GM10266 (cell line): Measurements from ENCODE around the gene C20orf204.

Experiments
- DNase-seq: peaks from one replicate; pipeline ENCODE4 v3.0.0; 2012; ENCODE audit errors: extremely low spot score
- TF ChIP-seq, protein P1 (sequence below): IDR thresholded peaks from 2 replicates; pipeline ENCODE4 v1.5.1; 2012; ENCODE audit warnings: mild to moderate bottlenecking, low read depth; ENCODE audit not compliant: control insufficient read depth, insufficient read depth; ENCODE audit errors: missing control alignments

C20orf204 gene

DNA sequence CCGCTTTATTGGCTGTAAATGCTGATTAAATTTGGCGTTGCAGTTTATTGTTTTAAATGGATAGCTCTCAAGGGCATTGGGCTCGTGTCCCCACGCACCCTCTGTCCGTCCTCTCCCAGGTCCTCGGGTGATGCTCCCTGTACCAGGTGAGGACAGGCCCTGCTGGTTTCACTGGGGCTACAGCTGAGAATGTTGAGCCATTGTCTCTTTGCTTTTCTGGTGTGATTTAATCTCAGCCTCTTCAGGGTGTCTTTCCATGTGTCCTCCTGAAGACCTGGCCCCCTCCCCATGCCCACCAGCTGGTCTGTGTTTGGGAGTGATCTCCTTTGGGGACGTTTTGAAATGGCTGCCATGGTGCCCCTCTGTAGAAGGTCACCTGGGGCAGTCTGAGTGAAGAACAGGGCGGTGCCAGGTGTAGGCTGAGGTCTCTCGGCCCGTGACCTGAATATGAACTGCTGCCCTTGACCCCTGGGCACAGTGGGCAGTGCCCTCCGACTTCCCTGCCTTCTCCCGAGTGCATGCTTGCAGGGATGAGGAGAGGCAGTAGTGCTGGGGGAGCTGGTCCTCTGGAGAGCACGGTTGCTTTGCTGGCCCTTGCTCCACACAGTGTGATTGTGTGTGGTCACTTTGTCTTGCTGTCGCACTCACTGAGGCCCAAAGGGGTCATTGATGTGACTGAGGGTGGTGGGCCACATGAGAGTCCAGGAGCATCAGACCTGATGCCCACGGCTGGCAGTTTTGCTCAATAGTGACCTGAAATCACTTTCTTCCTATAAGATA lies 12.4 kb upstream of the C20orf204 start:
- no peak for DNase-seq
- TF ChIP-seq, protein P1, sequence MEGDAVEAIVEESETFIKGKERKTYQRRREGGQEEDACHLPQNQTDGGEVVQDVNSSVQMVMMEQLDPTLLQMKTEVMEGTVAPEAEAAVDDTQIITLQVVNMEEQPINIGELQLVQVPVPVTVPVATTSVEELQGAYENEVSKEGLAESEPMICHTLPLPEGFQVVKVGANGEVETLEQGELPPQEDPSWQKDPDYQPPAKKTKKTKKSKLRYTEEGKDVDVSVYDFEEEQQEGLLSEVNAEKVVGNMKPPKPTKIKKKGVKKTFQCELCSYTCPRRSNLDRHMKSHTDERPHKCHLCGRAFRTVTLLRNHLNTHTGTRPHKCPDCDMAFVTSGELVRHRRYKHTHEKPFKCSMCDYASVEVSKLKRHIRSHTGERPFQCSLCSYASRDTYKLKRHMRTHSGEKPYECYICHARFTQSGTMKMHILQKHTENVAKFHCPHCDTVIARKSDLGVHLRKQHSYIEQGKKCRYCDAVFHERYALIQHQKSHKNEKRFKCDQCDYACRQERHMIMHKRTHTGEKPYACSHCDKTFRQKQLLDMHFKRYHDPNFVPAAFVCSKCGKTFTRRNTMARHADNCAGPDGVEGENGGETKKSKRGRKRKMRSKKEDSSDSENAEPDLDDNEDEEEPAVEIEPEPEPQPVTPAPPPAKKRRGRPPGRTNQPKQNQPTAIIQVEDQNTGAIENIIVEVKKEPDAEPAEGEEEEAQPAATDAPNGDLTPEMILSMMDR, result no peak

DNA sequence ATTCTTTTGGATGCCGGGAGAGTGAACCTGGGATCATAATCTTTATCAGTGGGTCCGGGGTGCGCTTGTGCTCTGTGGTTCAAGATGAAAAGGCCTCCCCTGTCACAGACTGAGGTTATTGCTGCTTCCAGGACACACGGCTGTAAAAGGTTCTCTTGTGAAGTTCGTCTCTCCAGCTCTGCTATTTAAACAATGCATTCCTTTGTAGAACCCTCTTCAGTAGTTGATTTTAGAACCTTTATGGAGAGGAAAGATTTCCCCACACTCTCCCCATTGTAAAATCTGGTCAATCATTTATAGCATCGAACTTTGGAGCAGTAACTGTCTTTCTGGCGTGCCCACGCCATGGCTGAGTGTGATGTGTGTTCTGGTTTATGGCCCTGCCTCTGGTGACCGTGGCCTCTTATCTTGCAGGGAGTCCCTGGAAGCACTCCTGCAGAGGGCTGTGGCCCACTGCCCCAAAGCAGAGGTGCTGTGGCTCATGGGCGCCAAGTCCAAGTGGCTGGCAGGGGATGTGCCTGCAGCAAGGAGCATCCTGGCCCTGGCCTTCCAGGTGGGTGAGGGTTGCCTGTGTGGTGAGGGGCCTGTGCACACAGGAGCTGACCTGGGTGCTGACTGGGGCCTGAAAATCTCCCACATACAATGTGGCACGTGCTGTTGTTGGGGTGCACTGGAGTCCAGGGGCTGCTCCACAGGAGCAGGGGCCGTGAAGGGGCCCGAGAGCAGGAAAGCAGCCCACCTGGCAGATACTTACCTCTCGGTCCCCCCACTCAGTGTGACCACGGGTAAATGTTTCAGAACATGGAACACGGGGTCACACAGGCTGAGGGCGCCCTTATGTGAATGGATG lies 11.6 kb upstream of the C20orf204 start:
- no peak for DNase-seq
- TF ChIP-seq, protein P1, result no peak

DNA sequence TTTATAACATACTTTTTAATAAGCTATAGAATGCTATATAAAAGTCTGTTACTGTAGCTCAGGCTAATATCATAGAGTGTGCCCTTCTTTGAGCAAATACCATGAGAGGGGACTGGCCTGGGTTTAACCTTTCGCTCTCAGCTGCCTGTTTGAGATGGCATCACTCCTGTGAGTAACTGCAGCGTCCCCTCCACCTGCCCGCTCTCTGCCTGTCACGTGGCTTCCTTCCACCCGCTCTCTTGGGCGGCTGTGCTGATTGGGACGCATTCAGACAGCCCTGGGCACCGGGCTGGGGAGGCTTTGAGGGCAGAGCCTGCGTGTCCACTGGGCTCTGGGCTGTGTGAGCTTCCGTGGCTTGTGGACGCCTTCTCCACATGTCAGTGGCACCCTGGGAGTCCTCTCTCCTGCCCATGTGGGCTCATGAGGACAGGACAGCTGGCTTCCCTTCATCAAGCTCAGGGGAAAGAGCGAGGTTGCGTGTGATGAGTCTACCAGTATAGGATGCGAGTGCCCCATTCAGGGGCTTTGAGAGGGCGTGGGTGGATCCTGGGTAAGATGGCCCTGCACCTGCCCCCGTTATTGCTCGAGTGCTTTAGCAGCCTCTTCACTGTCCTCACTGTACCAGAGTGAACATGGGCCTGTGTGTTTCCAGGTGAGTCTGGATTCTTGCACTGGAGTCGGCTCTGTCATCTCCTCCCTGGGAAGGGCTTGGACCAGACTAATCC lies 10.7 kb upstream of the C20orf204 start:
- TF ChIP-seq, protein P1, result no peak
- DNase-seq, result no peak

DNA sequence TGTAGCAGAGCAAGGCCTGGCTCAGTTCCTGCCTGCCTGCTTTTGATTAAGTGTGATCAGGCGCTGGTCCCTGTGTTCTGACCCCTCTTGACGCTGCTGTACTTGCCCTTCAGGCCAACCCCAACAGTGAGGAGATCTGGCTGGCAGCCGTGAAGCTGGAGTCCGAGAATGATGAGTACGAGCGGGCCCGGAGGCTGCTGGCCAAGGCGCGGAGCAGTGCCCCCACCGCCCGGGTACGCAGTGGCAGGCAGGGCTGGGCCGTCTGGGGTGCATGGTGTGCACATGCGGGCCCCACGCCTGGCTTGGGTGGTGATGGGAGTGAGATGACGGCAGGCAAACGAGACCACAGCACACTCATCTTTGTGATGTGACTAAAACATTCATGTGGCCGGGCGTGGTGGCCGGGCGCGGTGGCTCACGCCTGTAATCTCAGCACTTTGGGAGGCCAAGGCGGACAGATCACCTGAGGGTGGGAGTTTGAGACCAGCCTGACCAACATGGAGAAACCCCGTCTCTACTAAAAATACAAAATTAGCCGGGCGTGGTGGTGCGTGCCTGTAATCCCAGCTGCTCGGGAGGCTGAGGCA lies 10.1 kb upstream of the C20orf204 start:
- no peak for DNase-seq
- TF ChIP-seq, protein P1, result no peak

DNA sequence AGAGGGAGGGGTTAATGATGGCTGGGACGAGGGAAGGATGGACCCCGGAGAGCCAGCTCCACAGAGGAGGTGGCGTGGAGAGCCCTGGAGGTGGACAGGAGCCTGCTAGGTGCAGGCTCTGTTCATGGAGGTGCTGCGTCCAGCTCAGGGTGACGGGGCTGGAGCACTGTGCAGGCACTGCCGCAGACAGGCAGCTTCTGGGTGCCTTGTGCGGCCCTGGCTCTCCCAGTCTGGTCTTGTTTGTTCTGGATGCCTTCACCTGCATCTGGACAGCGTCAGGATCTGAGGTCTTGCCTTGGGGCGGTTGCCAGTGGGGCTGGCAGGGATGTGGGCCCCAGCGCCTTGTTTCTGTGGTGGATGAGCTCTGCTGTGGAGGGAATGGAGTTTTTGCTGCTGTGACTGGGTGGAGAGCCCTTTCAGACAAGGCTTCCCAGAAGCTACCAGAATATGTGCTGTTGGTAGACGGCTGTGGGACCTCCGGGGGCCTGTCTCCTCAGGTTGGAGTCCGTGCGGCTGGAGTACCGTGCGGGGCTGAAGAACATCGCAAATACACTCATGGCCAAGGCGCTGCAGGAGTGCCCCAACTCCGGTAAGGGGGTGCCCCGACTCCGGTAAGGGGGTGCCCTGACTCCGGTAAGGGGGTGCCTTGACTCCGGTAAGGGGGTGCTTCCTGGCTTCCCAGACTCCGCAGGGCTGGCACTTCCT lies 7.8 kb upstream of the C20orf204 start:
- TF ChIP-seq, protein P1, result no peak
- no peak for DNase-seq

DNA sequence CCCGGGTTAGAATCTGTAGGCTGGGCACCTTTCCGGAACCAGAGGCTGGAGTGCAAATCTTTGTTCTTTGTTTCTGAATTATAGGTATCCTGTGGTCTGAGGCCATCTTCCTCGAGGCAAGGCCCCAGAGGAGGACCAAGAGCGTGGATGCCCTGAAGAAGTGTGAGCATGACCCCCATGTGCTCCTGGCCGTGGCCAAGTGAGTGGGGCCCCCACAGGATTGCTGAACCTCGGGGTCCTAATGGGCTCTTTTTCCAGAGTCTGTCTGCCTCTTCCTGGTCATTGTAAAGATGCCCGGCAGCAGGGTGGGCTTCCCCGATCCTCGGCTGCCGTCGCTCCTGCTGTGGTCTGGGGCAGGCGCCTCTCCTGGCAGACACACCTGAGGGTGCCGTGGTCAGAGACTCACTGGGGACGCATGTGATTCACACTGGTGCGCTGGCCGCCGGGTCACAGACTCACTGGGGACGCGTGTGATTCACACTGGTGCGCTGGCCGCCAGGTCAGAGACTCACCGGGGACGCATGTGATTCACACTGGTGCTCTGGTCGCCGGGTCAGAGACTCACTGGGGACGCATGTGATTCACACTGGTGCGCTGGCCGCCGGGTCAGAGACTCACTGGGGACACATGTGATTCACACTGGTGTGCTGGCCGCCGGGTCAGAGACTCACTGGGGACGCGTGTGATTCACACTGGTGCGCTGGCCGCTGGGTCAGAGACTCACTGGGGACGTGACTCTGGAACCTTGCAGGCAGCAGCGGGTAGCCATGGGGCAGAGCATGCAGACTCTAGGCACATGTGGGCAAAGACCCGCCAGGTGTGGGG lies 6.5 kb upstream of the C20orf204 start:
- TF ChIP-seq, protein P1, result no peak
- no peak for DNase-seq
